Gastrocnemius medialis (tissue), 4 donors: ENCODE results near the gene HIVEP2.

Experiments used
- POLR2A ChIP-seq, 2 donors: fragments of 450-650 bp; IDR thresholded peaks; one replicate each; pipeline ENCODE4 v1.6.1; 2017; ENCODE audit warnings: antibody characterized with exemption in 2 of 2, mild to moderate bottlenecking in 2 of 2, moderate library complexity in 2 of 2
- TF ChIP-seq, protein P1 (sequence below), 5 experiments: fragments of 450-650 bp in 3 of 5; fragments of 200-600 bp in 2 of 5; sonication (generic) in 2 of 5; IDR thresholded peaks in 4 of 5; conservative IDR thresholded peaks in 1 of 5; 1 replicate in 4 of 5; 2 replicates in 1 of 5; pipeline ENCODE4 v1.5.1; 2016 to 2019; ENCODE audit warnings: antibody characterized with exemption in 5 of 5, mild to moderate bottlenecking in 3 of 5, moderate library complexity in 3 of 5

DNA sequence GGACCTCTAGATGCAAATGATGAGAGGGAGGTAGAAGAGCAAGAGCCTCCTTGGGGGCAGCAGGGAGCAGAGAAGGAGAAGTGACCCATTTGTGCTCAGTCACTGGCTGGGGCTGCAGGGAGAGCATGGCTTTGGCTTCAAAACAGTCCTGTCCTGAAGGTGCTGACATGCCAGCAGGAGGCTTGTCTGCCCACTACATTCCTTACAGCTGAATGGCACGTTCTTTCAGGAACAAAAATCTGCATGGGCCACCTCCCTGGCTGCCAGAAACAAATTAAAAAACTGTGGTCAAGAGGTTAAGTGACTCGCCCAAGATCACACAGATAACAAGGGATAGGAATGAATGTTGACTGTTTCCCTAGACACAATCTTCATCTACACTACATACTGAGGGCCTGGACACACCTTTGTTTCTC, 188.8 kb downstream of the HIVEP2 start:
- TF ChIP-seq POLR2A (IDR thresholded peaks at IDR 0.05): no peak
- TF ChIP-seq, protein P1, sequence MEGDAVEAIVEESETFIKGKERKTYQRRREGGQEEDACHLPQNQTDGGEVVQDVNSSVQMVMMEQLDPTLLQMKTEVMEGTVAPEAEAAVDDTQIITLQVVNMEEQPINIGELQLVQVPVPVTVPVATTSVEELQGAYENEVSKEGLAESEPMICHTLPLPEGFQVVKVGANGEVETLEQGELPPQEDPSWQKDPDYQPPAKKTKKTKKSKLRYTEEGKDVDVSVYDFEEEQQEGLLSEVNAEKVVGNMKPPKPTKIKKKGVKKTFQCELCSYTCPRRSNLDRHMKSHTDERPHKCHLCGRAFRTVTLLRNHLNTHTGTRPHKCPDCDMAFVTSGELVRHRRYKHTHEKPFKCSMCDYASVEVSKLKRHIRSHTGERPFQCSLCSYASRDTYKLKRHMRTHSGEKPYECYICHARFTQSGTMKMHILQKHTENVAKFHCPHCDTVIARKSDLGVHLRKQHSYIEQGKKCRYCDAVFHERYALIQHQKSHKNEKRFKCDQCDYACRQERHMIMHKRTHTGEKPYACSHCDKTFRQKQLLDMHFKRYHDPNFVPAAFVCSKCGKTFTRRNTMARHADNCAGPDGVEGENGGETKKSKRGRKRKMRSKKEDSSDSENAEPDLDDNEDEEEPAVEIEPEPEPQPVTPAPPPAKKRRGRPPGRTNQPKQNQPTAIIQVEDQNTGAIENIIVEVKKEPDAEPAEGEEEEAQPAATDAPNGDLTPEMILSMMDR (IDR thresholded peaks at IDR 0.05 in 4 of 5, conservative IDR thresholded peaks at IDR 0.05 in 1 of 5): no peak
